GM12873 (cell line): Measurements from ENCODE around the gene WTAP.

ENCODE experiments used
- CTCF ChIP-seq: IDR thresholded peaks from 2 replicates; pipeline ENCODE4 v1.5.1; 2012; ENCODE audit warnings: low read depth, mild to moderate bottlenecking, moderate library complexity, low read length, control low read depth; ENCODE audit not compliant: insufficient read depth; ENCODE audit errors: missing control alignments

Gene WTAP

GRCh38 chr6:159766906-159767305 is 39.6 kb downstream of the WTAP start:
- TF ChIP-seq CTCF = no peak

GRCh38 chr6:159769470-159769869 is 42.2 kb downstream of the WTAP start:
- no peak for TF ChIP-seq CTCF

- TF ChIP-seq CTCF = no peak
These were observed 44.9 kb downstream of the WTAP start for GRCh38 chr6:159772196-159772595.

- no peak for TF ChIP-seq CTCF
These were observed 50.1 kb downstream of the WTAP start for GRCh38 chr6:159777240-159777904.

- TF ChIP-seq CTCF = no peak
These were observed 50.8 kb downstream of the WTAP start for GRCh38 chr6:159778131-159778530.

- no peak for TF ChIP-seq CTCF
These were observed 51.3 kb downstream of the WTAP start for GRCh38 chr6:159778542-159779103.

GRCh38 chr6:159788276-159788675 is 61.0 kb downstream of the WTAP start:
- TF ChIP-seq CTCF = no peak
